Neural crest cell (in vitro differentiated cells): ENCODE data around the gene AUH. TPM values are rescaled to one million over a fixed set of nuclear protein-coding genes. Genes with fewer than 3 reads are reported as not detected.

Experiments used
- DNase-seq: peaks from one replicate; pipeline ENCODE4 v3.0.0; 2021; ENCODE audit warnings: low read depth, mixed read lengths, low spot score
- H3K27ac Mint-ChIP-seq: one replicate; pipeline ENCODE4 v1.8.0; 2021; ENCODE audit warnings: mild to moderate bottlenecking, mixed read lengths; ENCODE audit not compliant: unreplicated experiment
- H3K27me3 Mint-ChIP-seq: 2 replicates; pipeline ENCODE4 v1.8.0; 2021; ENCODE audit warnings: low read depth, mild to moderate bottlenecking, mixed read lengths
- H3K36me3 Mint-ChIP-seq: 2 replicates; pipeline ENCODE4 v1.8.0; 2021; ENCODE audit warnings: low read depth, mild to moderate bottlenecking, mixed read lengths
- H3K4me1 Mint-ChIP-seq: 2 replicates; pipeline ENCODE4 v1.8.0; 2021; ENCODE audit warnings: mixed read lengths
- H3K4me3 Mint-ChIP-seq: one replicate; pipeline ENCODE4 v1.8.0; 2021; ENCODE audit warnings: mild to moderate bottlenecking, mixed read lengths
- H3K9me3 Mint-ChIP-seq: 2 replicates; pipeline ENCODE4 v1.8.0; 2021; ENCODE audit warnings: mixed read lengths
- total RNA-seq: library from RNA; stranded (reverse); gene quantifications from 2 replicates; pipeline ENCODE4 v1.2.1, GENCODE V29; 2021
- TF ChIP-seq, protein P1 (sequence below): fragments of 200-600 bp; sonication (generic); conservative IDR thresholded peaks from 2 replicates; pipeline ENCODE4 v1.5.0; 2021; ENCODE audit warnings: antibody characterized with exemption, mild to moderate bottlenecking

Gene AUH
- total RNA-seq, 1 donor from 2014 or later: 10.8 TPM

GRCh38 chr9:91312717-91313325 lies 48.9 kb downstream of the AUH start:
- no peaks in the 10 kb centered on the region for H3K27me3 Mint-ChIP-seq
- no peaks in the 10 kb centered on the region for H3K4me1 Mint-ChIP-seq
- peaks cover 5% of the 10 kb centered on the region for H3K36me3 Mint-ChIP-seq
- no peaks in the 10 kb centered on the region for H3K9me3 Mint-ChIP-seq
- no peak for DNase-seq
- H3K4me3 Mint-ChIP-seq: no peak overlapping the region
- TF ChIP-seq, protein P1, sequence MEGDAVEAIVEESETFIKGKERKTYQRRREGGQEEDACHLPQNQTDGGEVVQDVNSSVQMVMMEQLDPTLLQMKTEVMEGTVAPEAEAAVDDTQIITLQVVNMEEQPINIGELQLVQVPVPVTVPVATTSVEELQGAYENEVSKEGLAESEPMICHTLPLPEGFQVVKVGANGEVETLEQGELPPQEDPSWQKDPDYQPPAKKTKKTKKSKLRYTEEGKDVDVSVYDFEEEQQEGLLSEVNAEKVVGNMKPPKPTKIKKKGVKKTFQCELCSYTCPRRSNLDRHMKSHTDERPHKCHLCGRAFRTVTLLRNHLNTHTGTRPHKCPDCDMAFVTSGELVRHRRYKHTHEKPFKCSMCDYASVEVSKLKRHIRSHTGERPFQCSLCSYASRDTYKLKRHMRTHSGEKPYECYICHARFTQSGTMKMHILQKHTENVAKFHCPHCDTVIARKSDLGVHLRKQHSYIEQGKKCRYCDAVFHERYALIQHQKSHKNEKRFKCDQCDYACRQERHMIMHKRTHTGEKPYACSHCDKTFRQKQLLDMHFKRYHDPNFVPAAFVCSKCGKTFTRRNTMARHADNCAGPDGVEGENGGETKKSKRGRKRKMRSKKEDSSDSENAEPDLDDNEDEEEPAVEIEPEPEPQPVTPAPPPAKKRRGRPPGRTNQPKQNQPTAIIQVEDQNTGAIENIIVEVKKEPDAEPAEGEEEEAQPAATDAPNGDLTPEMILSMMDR: no peak
- H3K27ac Mint-ChIP-seq: no peak overlapping the region

DNA sequence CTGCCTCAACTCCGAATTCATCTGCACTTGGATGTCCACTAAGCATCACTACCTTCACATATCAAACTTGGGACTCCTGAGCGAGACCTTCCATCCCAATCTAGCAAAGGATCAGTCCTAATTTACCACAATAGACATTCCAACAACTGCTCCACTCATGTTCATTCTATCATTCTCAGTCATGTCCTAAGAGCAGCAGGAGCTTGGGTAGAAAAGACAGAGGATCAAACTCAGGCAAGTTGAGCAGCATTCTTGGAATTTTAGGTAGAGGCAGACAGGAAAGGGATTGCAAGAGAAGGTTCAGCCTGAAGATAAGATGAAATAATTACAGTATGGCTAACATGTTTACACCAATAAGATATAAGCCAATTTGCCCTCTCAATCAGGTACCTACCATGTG lies 51.7 kb downstream of the AUH start:
- peaks cover 4% of the 10 kb centered on the region for H3K4me1 Mint-ChIP-seq
- H3K36me3 Mint-ChIP-seq: peaks cover 5% of the 10 kb centered on the region
- TF ChIP-seq, protein P1: no peak
- no peaks in the 10 kb centered on the region for H3K27me3 Mint-ChIP-seq
- no peak for DNase-seq
- H3K4me3 Mint-ChIP-seq: no peak overlapping the region
- no peaks in the 10 kb centered on the region for H3K9me3 Mint-ChIP-seq
- no peak overlapping the region for H3K27ac Mint-ChIP-seq

- Mint-ChIP-seq H3K4me1 (peaks cover 4% of the 10 kb centered on the region), H3K9me3 (no peaks in the 10 kb centered on the region), H3K27ac (no peak overlapping the region), H3K27me3 (no peaks in the 10 kb centered on the region), H3K36me3 (peaks cover 5% of the 10 kb centered on the region), H3K4me3 (no peak overlapping the region)
- TF ChIP-seq, protein P1: no peak
- DNase-seq: no peak
Observed at GRCh38 chr9:91308191-91308590, 53.5 kb downstream of the AUH start.

GRCh38 chr9:91307279-91307678 lies 54.4 kb downstream of the AUH start:
- Mint-ChIP-seq H3K27me3 (no peaks in the 10 kb centered on the region), H3K4me1 (peaks cover 4% of the 10 kb centered on the region), H3K9me3 (no peaks in the 10 kb centered on the region), H3K27ac (no peak overlapping the region), H3K4me3 (no peak overlapping the region), H3K36me3 (peaks cover 5% of the 10 kb centered on the region)
- no peak for DNase-seq
- TF ChIP-seq, protein P1: no peak

GRCh38 chr9:91306296-91306630 lies 55.5 kb downstream of the AUH start:
- Mint-ChIP-seq H3K27ac (no peak overlapping the region), H3K36me3 (peaks cover 5% of the 10 kb centered on the region), H3K4me3 (no peak overlapping the region), H3K27me3 (no peaks in the 10 kb centered on the region), H3K9me3 (no peaks in the 10 kb centered on the region), H3K4me1 (peaks cover 4% of the 10 kb centered on the region)
- TF ChIP-seq, protein P1: no peak
- DNase-seq: no peak
